H1 (cell line): ENCODE data around the gene CDON. TPM values are rescaled to one million over a fixed set of nuclear protein-coding genes. Genes with fewer than 3 reads are reported as not detected.

Source experiments
- CTCF ChIA-PET: fragments of 300-600 bp; sonication (Branson Sonifier 250); formaldehyde crosslinking; loops from one replicate; lab custom pipeline; 2021; ENCODE audit not compliant: partially characterized antibody; lab: Charles Lee
- POLR2A ChIA-PET: fragments of 300-600 bp; sonication (Branson Sonifier 250); formaldehyde crosslinking; loops from one replicate; lab custom pipeline; 2021; ENCODE audit warnings: inconsistent platforms; ENCODE audit not compliant: partially characterized antibody; lab: Charles Lee
- DNase-seq, 2 experiments: peaks; one replicate each; pipeline versions ENCODE4 v3.0.0 to v3.0.0-alpha.2; 2010 to 2022; ENCODE audit warnings: low spot score in 2 of 2, low read depth in 1 of 2, mixed read lengths in 1 of 2
- FAIRE-seq: peaks from 2 replicates; lab custom pipeline; 2011; peaks lifted over from hg19 to GRCh38; lab: Jason Lieb, UNC
- H2AFZ ChIP-seq: 2 replicates; pipeline ENCODE4 v1.8.1; 2012; ENCODE audit warnings: low read length, inconsistent platforms
- H2AK5ac ChIP-seq: 2 replicates; pipeline ENCODE4 v1.6.1; 2013; ENCODE audit warnings: low read depth, low read length
- H2BK120ac ChIP-seq: replicated peaks from 2 replicates; pipeline ENCODE3; 2013; ENCODE audit warnings: low read depth, low read length, inconsistent platforms
- H2BK12ac ChIP-seq: 2 replicates; pipeline ENCODE4 v1.6.1; 2013; ENCODE audit warnings: low read depth, low read length
- H2BK15ac ChIP-seq: 2 replicates; pipeline ENCODE4 v1.6.1; 2013; ENCODE audit warnings: low read length
- H2BK20ac ChIP-seq: 2 replicates; pipeline ENCODE4 v1.6.1; 2013; ENCODE audit warnings: low read length
- H2BK5ac ChIP-seq: 2 replicates; pipeline ENCODE4 v1.6.1; 2013; ENCODE audit warnings: low read depth, low read length
- H3K14ac ChIP-seq: 2 replicates; pipeline ENCODE4 v1.6.1; 2013; ENCODE audit warnings: inconsistent platforms; ENCODE audit not compliant: insufficient read length
- H3K18ac ChIP-seq: 2 replicates; pipeline ENCODE4 v1.6.1; 2013; ENCODE audit warnings: low read length; ENCODE audit errors: extremely low read depth
- H3K23ac ChIP-seq: 2 replicates; pipeline ENCODE4 v1.6.1; 2013; ENCODE audit warnings: inconsistent platforms; ENCODE audit not compliant: insufficient read length
- H3K23me2 ChIP-seq: 2 replicates; pipeline ENCODE4 v1.6.1; 2013; ENCODE audit warnings: low read depth, low read length
- H3K27ac ChIP-seq: 2 replicates; pipeline ENCODE4 v1.6.1; 2011; ENCODE audit warnings: low read depth, low read length, inconsistent platforms
- H3K27me3 ChIP-seq, 4 experiments: replicated peaks in 1 of 4; 1 replicate in 1 of 4; 2 replicates in 3 of 4; pipeline versions ENCODE4 v1.6.1 to v1.8.1; 2011 to 2013; ENCODE audit warnings: low read length in 3 of 4, mild to moderate bottlenecking in 3 of 4, inconsistent platforms in 2 of 4, mixed read lengths in 2 of 4, moderate library complexity in 1 of 4; ENCODE audit not compliant: control insufficient read depth in 3 of 4, insufficient read depth in 3 of 4; ENCODE audit errors: extremely low read depth in 1 of 4
- H3K36me3 ChIP-seq, 4 experiments: 2 replicates each; pipeline versions ENCODE4 v1.6.1 to v1.8.1; 2011 to 2013; ENCODE audit warnings: mild to moderate bottlenecking in 4 of 4, low read length in 3 of 4, moderate library complexity in 2 of 4, control low read depth in 1 of 4, inconsistent platforms in 1 of 4; ENCODE audit not compliant: insufficient read depth in 4 of 4, control insufficient read depth in 2 of 4
- H3K4ac ChIP-seq: replicated peaks from 2 replicates; pipeline ENCODE3; 2013; ENCODE audit warnings: low read length, low read depth, mixed read lengths, inconsistent platforms; ENCODE audit not compliant: insufficient read length
- H3K4me1 ChIP-seq, 4 experiments: replicated peaks in 1 of 4; 1 replicate in 1 of 4; 2 replicates in 3 of 4; pipeline versions ENCODE4 v1.6.1 to v1.8.1; 2011 to 2013; ENCODE audit warnings: low read length in 3 of 4, inconsistent platforms in 2 of 4, mixed read lengths in 1 of 4; ENCODE audit not compliant: insufficient read depth in 4 of 4, control insufficient read depth in 3 of 4
- H3K4me2 ChIP-seq, 2 experiments: 2 replicates each; pipeline versions ENCODE4 v1.6.1 to v1.8.1; 2011 to 2013; ENCODE audit warnings: low read depth in 2 of 2, low read length in 2 of 2, control low read depth in 1 of 2, inconsistent platforms in 1 of 2, mild to moderate bottlenecking in 1 of 2; ENCODE audit not compliant: insufficient read depth in 1 of 2
- H3K4me3 ChIP-seq, 4 experiments: fragments of 200-600, 300-600 bp in 1 of 4; sonication (generic), shearing (Covaris generic), sonication (Bioruptor Twin) in 1 of 4; 2 replicates each; pipeline versions ENCODE4 v1.5.1 to v1.8.1; 2011 to 2016; ENCODE audit warnings: low read length in 4 of 4, low read depth in 3 of 4, control low read depth in 2 of 4, inconsistent platforms in 2 of 4, mild to moderate bottlenecking in 2 of 4, mixed read lengths in 1 of 4, moderate library complexity in 1 of 4; ENCODE audit not compliant: insufficient read depth in 2 of 4; ENCODE audit errors: extremely low read depth in 1 of 4
- H3K56ac ChIP-seq: replicated peaks from 2 replicates; pipeline ENCODE3; 2013; ENCODE audit warnings: low read depth, mild to moderate bottlenecking, mixed read lengths, low read length, inconsistent platforms; ENCODE audit not compliant: insufficient read length
- H3K79me1 ChIP-seq: 2 replicates; pipeline ENCODE4 v1.6.1; 2013; ENCODE audit warnings: low read depth, low read length, control low read depth
- H3K79me2 ChIP-seq, 2 experiments: 2 replicates each; pipeline versions ENCODE4 v1.6.1 to v1.8.1; 2012 to 2013; ENCODE audit warnings: low read length in 2 of 2, mild to moderate bottlenecking in 2 of 2, inconsistent platforms in 1 of 2; ENCODE audit not compliant: insufficient read depth in 2 of 2, control insufficient read depth in 1 of 2
- H3K9ac ChIP-seq, 4 experiments: replicated peaks in 1 of 4; 1 replicate in 1 of 4; 2 replicates in 3 of 4; pipeline versions ENCODE4 v1.6.1 to v1.8.1; 2011 to 2013; ENCODE audit warnings: low read depth in 3 of 4, low read length in 3 of 4, control low read depth in 2 of 4, mild to moderate bottlenecking in 2 of 4, moderate library complexity in 2 of 4, inconsistent platforms in 1 of 4; ENCODE audit errors: extremely low read depth in 1 of 4
- H3K9me3 ChIP-seq, 2 experiments: 2 replicates each; pipeline versions ENCODE4 v1.6.1 to v1.8.1; 2012 to 2013; ENCODE audit warnings: mild to moderate bottlenecking in 2 of 2, moderate library complexity in 2 of 2, control low read depth in 1 of 2, inconsistent platforms in 1 of 2, low read depth in 1 of 2, low read length in 1 of 2, mixed read lengths in 1 of 2; ENCODE audit not compliant: insufficient read depth in 2 of 2
- H4K20me1 ChIP-seq, 2 experiments: replicated peaks in 1 of 2; 2 replicates each; pipeline versions ENCODE3 to v1.8.1; 2011 to 2013; ENCODE audit warnings: inconsistent platforms in 2 of 2, low read length in 2 of 2, mild to moderate bottlenecking in 1 of 2; ENCODE audit not compliant: insufficient read depth in 2 of 2, control insufficient read depth in 1 of 2
- H4K5ac ChIP-seq: 2 replicates; pipeline ENCODE4 v1.6.1; 2013; ENCODE audit warnings: low read length, low read depth, mixed read lengths, inconsistent platforms; ENCODE audit not compliant: insufficient read length
- H4K8ac ChIP-seq: 2 replicates; pipeline ENCODE4 v1.8.0; 2013; ENCODE audit warnings: mild to moderate bottlenecking, moderate library complexity, low read length, inconsistent platforms; ENCODE audit not compliant: insufficient read depth; ENCODE audit errors: extremely low read depth
- H4K91ac ChIP-seq: replicated peaks from 2 replicates; pipeline ENCODE3; 2013; ENCODE audit warnings: low read length, mixed read lengths, inconsistent platforms; ENCODE audit not compliant: insufficient read length
- CEBPB ChIP-seq: IDR thresholded peaks from 2 replicates; pipeline ENCODE4 v1.6.1; 2012; ENCODE audit warnings: low read depth, low read length
- CHD1 ChIP-seq: IDR thresholded peaks from 2 replicates; pipeline ENCODE4 v1.6.1; 2012; ENCODE audit warnings: low read depth, low read length, improper control_type of control experiment
- GABPA ChIP-seq: IDR thresholded peaks from 2 replicates; pipeline ENCODE4 v1.6.1; 2011; ENCODE audit warnings: mild to moderate bottlenecking, low read length, moderate library complexity, borderline replicate concordance; ENCODE audit not compliant: insufficient read depth
- GTF2F1 ChIP-seq: IDR thresholded peaks from 2 replicates; pipeline ENCODE4 v1.6.1; 2012; ENCODE audit warnings: low read depth, low read length, improper control_type of control experiment, borderline replicate concordance
- SRF ChIP-seq: IDR thresholded peaks from 2 replicates; pipeline ENCODE4 v1.6.1; 2011; ENCODE audit warnings: mild to moderate bottlenecking, low read depth, low read length, moderate library complexity
- WGBS, 2 experiments: shearing (Covaris generic) in 1 of 2; methylation state at CpG; one replicate each; pipeline versions ENCODE4 v1.1.6 to v1.1.7; 2013 to 2015; ENCODE audit warnings: low lambda C conversion rate in 2 of 2, mixed read lengths in 2 of 2, inconsistent platforms in 1 of 2, low coverage in 1 of 2, missing lambda C conversion rate in 1 of 2; ENCODE audit not compliant: insufficient replicate concordance in 2 of 2, insufficient coverage in 1 of 2, insufficient read length in 1 of 2; ENCODE audit errors: extremely low coverage in 1 of 2, missing lambda C conversion rate in 1 of 2; 5-methylcytosine and 5-hydroxymethylcytosine counted together
- polyA plus RNA-seq, 7 experiments: library from polyadenylated mRNA; depleted of rRNA in 3 of 7; stranded (reverse) in 5 of 7; unstranded in 2 of 7; fragments of >200 nt in 5 of 7; fragments of 200-250 nt in 2 of 7; gene quantifications; 1 replicate in 5 of 7; 2 replicates in 1 of 7; 4 replicates in 1 of 7; pipeline versions ENCODE4 v1.2.1 to v1.2.3, GENCODE V29; 2011 to 2013; ENCODE audit warnings: missing spikeins in 2 of 7, mixed read lengths in 2 of 7
- total RNA-seq: library from RNA; stranded (reverse); fragmentation: NEBNext Ultra II Directional; extraction: Animal tissue kit (Norgen Biotek cat#: 25700); gene quantifications from 2 replicates; pipeline ENCODE4 v1.2.1, GENCODE V29; 2021
- TF ChIP-seq, protein P1 (sequence below): IDR thresholded peaks from 2 replicates; pipeline ENCODE4 v1.6.1; 2012; ENCODE audit warnings: inconsistent platforms
- TF ChIP-seq, protein P2 (sequence below): IDR thresholded peaks from 2 replicates; pipeline ENCODE4 v1.6.1; 2011; ENCODE audit warnings: low read depth, mild to moderate bottlenecking, low read length; ENCODE audit not compliant: insufficient read depth

Gene CDON
- total and polyA plus RNA-seq, 2 of the 8 experiments (the other 6 are each of a cell fraction or from before 2014, with no cell fraction given), result 11.0 to 32.5 TPM

DNA sequence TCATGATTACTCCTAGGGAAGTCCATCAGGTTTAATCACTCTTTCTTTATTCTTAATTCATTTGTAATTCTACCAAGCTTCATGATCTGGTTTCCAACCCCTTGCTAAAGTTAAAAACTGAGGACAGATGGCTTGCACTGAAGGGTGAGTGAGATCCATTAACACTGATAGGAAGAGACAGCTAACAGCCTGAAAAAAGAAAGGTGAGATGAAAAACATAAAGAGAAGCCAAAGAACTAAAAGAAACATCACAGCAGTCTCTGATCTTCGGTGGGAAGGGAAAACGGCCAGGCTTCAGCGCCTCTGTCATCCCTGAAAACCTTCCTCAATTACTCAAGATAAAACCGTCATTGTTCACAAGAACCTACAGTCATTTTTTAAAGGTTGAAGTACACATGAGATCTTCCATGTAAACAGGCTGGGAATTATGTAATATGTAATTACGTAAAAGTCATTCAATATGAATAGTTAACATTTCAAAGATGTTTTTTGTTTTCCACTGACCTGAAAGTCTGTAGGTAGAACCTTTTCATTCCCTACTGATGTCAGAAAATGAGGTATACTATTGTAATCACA is 75.5 kb downstream of the CDON start:
- H3K9me3 ChIP-seq, result no peaks in the 10 kb centered on the region
- no peak overlapping the region for H3K9ac ChIP-seq
- H3K23me2 ChIP-seq, result no peaks in the 10 kb centered on the region
- H4K5ac ChIP-seq, result no peak overlapping the region
- H3K79me2 ChIP-seq, result no peaks in the 10 kb centered on the region
- DNase-seq (no peak), FAIRE-seq (no peak)
- no peak overlapping the region for H4K91ac ChIP-seq
- POLR2A ChIA-PET, result interaction anchor here (0.7 kb wide), 1 partner anchor 18 kb away, joined by 5 read pairs; no protein-coding TSS in a partner anchor
- no peak overlapping the region for H3K27ac ChIP-seq
- H3K4ac ChIP-seq, result no peak overlapping the region
- H2BK120ac ChIP-seq, result no peak overlapping the region
- H3K4me1 ChIP-seq, result no peaks in the 10 kb centered on the region
- H3K4me3 ChIP-seq, result no peak overlapping the region
- no peak overlapping the region for H2BK12ac ChIP-seq
- no peak overlapping the region for H3K18ac ChIP-seq
- WGBS, 2 experiments, result 89% methylated on average over 5 of the region's 5 CpGs; no CpG with 5 or more reads in 1 of the 2 experiments
- H4K8ac ChIP-seq, result no peak overlapping the region
- H3K56ac ChIP-seq, result no peak overlapping the region
- no peaks in the 10 kb centered on the region for H4K20me1 ChIP-seq
- H2BK15ac ChIP-seq, result no peak overlapping the region
- H3K79me1 ChIP-seq, result no peaks in the 10 kb centered on the region
- H2BK5ac ChIP-seq, result no peak overlapping the region
- H2AK5ac ChIP-seq, result no peak overlapping the region
- H3K23ac ChIP-seq, result no peak overlapping the region
- TF ChIP-seq CHD1, result no peak
- TF ChIP-seq, protein P1, sequence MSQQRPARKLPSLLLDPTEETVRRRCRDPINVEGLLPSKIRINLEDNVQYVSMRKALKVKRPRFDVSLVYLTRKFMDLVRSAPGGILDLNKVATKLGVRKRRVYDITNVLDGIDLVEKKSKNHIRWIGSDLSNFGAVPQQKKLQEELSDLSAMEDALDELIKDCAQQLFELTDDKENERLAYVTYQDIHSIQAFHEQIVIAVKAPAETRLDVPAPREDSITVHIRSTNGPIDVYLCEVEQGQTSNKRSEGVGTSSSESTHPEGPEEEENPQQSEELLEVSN, result no peak
- TF ChIP-seq, protein P2, sequence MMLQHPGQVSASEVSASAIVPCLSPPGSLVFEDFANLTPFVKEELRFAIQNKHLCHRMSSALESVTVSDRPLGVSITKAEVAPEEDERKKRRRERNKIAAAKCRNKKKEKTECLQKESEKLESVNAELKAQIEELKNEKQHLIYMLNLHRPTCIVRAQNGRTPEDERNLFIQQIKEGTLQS, result no peak
- no peak for TF ChIP-seq CEBPB
- no peak for TF ChIP-seq SRF
- no peak for TF ChIP-seq GTF2F1
- TF ChIP-seq GABPA, result no peak
- no peaks in the 10 kb centered on the region for H3K27me3 ChIP-seq
- H3K14ac ChIP-seq, result no peak overlapping the region
- CTCF ChIA-PET, result interaction anchor here (1.2 kb wide), 1 partner anchor 45 kb away, joined by 4 read pairs; no protein-coding TSS in a partner anchor
- peaks cover 0 to 12% (median 2%) of the 10 kb centered on the region in 4 experiments; a peak in 4 of 8 replicates for H3K36me3 ChIP-seq
- no peak overlapping the region for H3K4me2 ChIP-seq
- H2BK20ac ChIP-seq, result no peak overlapping the region
- no peak overlapping the region for H2AFZ ChIP-seq
